HEK293T (cell line): ENCODE data around the gene MAN1C1.

Experiments used
- BHLHE40 ChIP-seq: fragments of 450-650 bp; IDR thresholded peaks from 2 replicates; pipeline ENCODE4 v1.6.1; 2016; ENCODE audit warnings: mild to moderate bottlenecking, moderate library complexity, borderline replicate concordance
- FOXK2 ChIP-seq: fragments of 450-650 bp; IDR thresholded peaks from 2 replicates; pipeline ENCODE4 v1.6.1; 2016; ENCODE audit warnings: mild to moderate bottlenecking
- HDGF ChIP-seq: fragments of 450-650 bp; IDR thresholded peaks from 2 replicates; pipeline ENCODE4 v1.6.1; 2017; ENCODE audit warnings: antibody characterized with exemption, borderline replicate concordance
- TARDBP ChIP-seq: fragments of 450-650 bp; IDR thresholded peaks from 2 replicates; pipeline ENCODE4 v1.6.1; 2016

DNA sequence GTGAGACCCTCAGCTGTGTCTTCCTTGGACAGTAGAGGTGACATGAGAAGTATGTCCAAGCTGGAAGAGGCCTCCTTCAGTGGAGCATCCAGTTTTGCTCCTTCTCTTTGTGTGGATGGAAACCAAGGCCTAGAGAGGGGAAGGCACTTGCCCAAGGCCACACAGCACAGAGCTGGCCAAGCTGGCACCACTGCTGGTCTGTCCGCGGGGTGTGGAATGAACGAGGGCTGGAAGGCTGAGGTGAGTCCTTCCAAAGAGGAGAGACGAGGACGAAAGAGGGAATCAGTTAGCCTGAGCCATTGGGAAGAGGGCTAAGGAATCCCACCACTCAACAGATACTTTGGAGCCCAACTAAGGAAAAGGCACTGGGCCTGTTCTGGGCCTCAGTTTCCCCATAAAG, 155.6 kb downstream of the MAN1C1 start:
- TF ChIP-seq TARDBP (no peak), FOXK2 (no peak), BHLHE40 (no peak), HDGF (no peak)
